ENCODE results near the gene IQCM. TPM values are rescaled to one million over a fixed set of nuclear protein-coding genes. Genes with fewer than 3 reads are reported as not detected.
A peak's percentile ranks its signal among the peaks of the same experiment; 100 is the strongest.

Gene IQCM
- total RNA-seq, 1 experiment from 2014 or later = not detected

DNA sequence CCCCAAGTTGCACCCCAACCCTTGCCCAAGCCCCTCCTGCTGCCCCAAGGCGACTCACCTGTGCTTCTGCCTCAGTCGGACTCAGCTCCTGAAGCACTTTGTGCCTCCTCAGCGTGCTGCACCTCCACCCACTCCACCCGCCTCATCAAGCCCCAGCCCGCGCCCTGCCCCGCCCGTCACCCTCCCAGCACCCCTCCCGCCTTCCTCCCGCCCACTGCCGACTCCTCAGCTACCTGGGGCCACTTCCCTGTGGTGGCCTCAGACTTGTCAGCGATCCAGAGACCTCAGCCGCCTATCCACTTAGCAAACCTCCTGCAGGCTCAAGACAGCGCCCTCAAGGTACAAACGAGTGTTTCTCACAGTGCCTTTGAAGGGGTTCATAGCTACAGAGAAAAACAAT lies 19.6 kb upstream of the IQCM start:
- intact Hi-C loops (cut with micrococcal nuclease) = loop anchor here (10.0 kb wide), 1 partner anchor 200 kb away; no protein-coding TSS in a partner anchor
- Histone ChIP-seq H4K20me1 (ENCODE audit: low read length) (no peaks in the 10 kb centered on the region), H3K36me3 (ENCODE audit: low read depth, low read length) (no peaks in the 10 kb centered on the region), H2AFZ (ENCODE audit: low read length) (no peak overlapping the region), H3K4me2 (ENCODE audit: low read length) (no peak overlapping the region), H3K9me3 (ENCODE audit: low read length) (no peaks in the 10 kb centered on the region), H3K4me1 (ENCODE audit: insufficient read depth, low read length) (peaks cover 29% of the 10 kb centered on the region), H3K4me3 (ENCODE audit: low read length) (no peak overlapping the region), H3K79me2 (ENCODE audit: low read length) (no peaks in the 10 kb centered on the region), H3K9me2 (replicated peaks; ENCODE audit: low read length) (no peaks in the 10 kb centered on the region), H3K27ac (ENCODE audit: low read length) (no peak overlapping the region), H3F3A (ENCODE audit: low read length, unreplicated experiment) (no peaks in the 10 kb centered on the region), H3K9ac (ENCODE audit: low read length) (no peak overlapping the region), H3K27me3 (ENCODE audit: low read length) (no peaks in the 10 kb centered on the region)
- BruUV-seq (replicated peaks) = no TSS peak
- no peak for DNase-seq
- CTCF ChIA-PET = no interaction called here
- POLR2A ChIA-PET (ENCODE audit: unreplicated experiment) = no interaction called here
- no peak for ATAC-seq
- TF ChIP-seq EZH2phosphoT487 (IDR thresholded peaks at IDR 0.05; ENCODE audit: borderline replicate concordance, low read length) (no peak), EZH2 (IDR thresholded peaks at IDR 0.05; ENCODE audit: low read length, unreplicated experiment) (no peak)
- TF ChIP-seq, protein P1, sequence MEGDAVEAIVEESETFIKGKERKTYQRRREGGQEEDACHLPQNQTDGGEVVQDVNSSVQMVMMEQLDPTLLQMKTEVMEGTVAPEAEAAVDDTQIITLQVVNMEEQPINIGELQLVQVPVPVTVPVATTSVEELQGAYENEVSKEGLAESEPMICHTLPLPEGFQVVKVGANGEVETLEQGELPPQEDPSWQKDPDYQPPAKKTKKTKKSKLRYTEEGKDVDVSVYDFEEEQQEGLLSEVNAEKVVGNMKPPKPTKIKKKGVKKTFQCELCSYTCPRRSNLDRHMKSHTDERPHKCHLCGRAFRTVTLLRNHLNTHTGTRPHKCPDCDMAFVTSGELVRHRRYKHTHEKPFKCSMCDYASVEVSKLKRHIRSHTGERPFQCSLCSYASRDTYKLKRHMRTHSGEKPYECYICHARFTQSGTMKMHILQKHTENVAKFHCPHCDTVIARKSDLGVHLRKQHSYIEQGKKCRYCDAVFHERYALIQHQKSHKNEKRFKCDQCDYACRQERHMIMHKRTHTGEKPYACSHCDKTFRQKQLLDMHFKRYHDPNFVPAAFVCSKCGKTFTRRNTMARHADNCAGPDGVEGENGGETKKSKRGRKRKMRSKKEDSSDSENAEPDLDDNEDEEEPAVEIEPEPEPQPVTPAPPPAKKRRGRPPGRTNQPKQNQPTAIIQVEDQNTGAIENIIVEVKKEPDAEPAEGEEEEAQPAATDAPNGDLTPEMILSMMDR (conservative IDR thresholded peaks at IDR 0.05; ENCODE audit: low read depth, low read length) = no peak

DNA sequence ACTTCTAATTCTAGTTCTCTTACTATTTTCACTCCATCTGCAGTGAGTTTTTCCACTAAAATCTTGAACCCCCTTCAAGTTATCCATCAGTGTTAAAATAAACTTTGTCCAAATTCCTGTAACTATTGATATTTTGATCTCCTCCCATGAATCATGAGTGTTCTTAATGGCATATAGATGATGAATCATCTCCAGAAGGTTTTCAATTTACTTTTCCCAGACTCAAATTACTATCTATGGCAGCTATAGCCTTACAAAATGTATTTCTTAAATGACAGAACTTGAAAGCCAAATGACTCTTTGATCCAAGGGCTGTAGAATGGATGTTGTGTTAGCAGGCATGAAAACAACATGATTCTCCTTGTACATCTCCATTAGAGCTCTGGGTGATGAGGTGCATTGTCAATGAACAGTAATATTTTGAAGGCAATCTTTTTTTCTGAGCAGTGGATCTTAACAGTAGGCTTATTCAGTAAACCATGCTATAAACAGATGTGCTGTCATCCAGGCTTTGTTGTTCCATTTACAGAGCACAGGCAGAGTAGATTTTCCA lies 16.1 kb upstream of the IQCM start:
- Histone ChIP-seq H3K4me3 (ENCODE audit: low read length) (no peak overlapping the region; the same call in 1 of the 2 replicates), H3F3A (ENCODE audit: low read length, unreplicated experiment) (no peaks in the 10 kb centered on the region), H3K4me2 (ENCODE audit: low read length) (peak overlapping the region; percentile 63), H3K36me3 (ENCODE audit: low read depth, low read length) (no peaks in the 10 kb centered on the region), H3K27me3 (ENCODE audit: low read length) (no peaks in the 10 kb centered on the region), H3K27ac (ENCODE audit: low read length) (peak overlapping the region; percentile 89), H2AFZ (ENCODE audit: low read length) (no peak overlapping the region), H3K9me2 (replicated peaks; ENCODE audit: low read length) (no peaks in the 10 kb centered on the region), H4K20me1 (ENCODE audit: low read length) (no peaks in the 10 kb centered on the region), H3K9me3 (ENCODE audit: low read length) (no peaks in the 10 kb centered on the region), H3K4me1 (ENCODE audit: insufficient read depth, low read length) (peaks cover 36% of the 10 kb centered on the region), H3K9ac (ENCODE audit: low read length) (peak overlapping the region; percentile 56), H3K79me2 (ENCODE audit: low read length) (no peaks in the 10 kb centered on the region)
- BruUV-seq (replicated peaks) = no TSS peak
- ChIA-PET CTCF (no interaction called here), POLR2A (ENCODE audit: unreplicated experiment) (no interaction called here)
- DNase-seq (peak; percentile 61), ATAC-seq (peak; percentile 44)
- intact Hi-C loops (cut with micrococcal nuclease) = loop anchor here (5.0 to 10.0 kb wide), 2 partner anchors 39 to 197 kb away; no protein-coding TSS in a partner anchor
- TF ChIP-seq, protein P1 (conservative IDR thresholded peaks at IDR 0.05; ENCODE audit: low read depth, low read length) = no peak
- TF ChIP-seq EZH2phosphoT487 (IDR thresholded peaks at IDR 0.05; ENCODE audit: borderline replicate concordance, low read length) = no peak
- no peak for TF ChIP-seq EZH2 (IDR thresholded peaks at IDR 0.05; ENCODE audit: low read length, unreplicated experiment)

- intact Hi-C loops (cut with micrococcal nuclease) = loop anchor here (5.0 to 10.0 kb wide), 2 partner anchors 39 to 196 kb away; no protein-coding TSS in a partner anchor
- Histone ChIP-seq H3K4me1 (ENCODE audit: insufficient read depth, low read length) (peaks cover 36% of the 10 kb centered on the region), H4K20me1 (ENCODE audit: low read length) (no peaks in the 10 kb centered on the region), H3K79me2 (ENCODE audit: low read length) (no peaks in the 10 kb centered on the region), H3K9me2 (replicated peaks; ENCODE audit: low read length) (no peaks in the 10 kb centered on the region), H3K4me2 (ENCODE audit: low read length) (peak overlapping the region; percentile 63), H3K9me3 (ENCODE audit: low read length) (no peaks in the 10 kb centered on the region), H2AFZ (ENCODE audit: low read length) (no peak overlapping the region), H3K27ac (ENCODE audit: low read length) (peak overlapping the region; percentile 89), H3K27me3 (ENCODE audit: low read length) (no peaks in the 10 kb centered on the region), H3K4me3 (ENCODE audit: low read length) (no peak overlapping the region), H3F3A (ENCODE audit: low read length, unreplicated experiment) (no peaks in the 10 kb centered on the region), H3K36me3 (ENCODE audit: low read depth, low read length) (no peaks in the 10 kb centered on the region), H3K9ac (ENCODE audit: low read length) (peak overlapping the region; percentile 69)
- ChIA-PET POLR2A (ENCODE audit: unreplicated experiment) (no interaction called here), CTCF (no interaction called here)
- peak; percentile 76 for DNase-seq
- peak; percentile 76 for ATAC-seq
- no TSS peak for BruUV-seq (replicated peaks)
- TF ChIP-seq EZH2 (IDR thresholded peaks at IDR 0.05; ENCODE audit: low read length, unreplicated experiment) (no peak), EZH2phosphoT487 (IDR thresholded peaks at IDR 0.05; ENCODE audit: borderline replicate concordance, low read length) (no peak)
- TF ChIP-seq, protein P1 (conservative IDR thresholded peaks at IDR 0.05; ENCODE audit: low read depth, low read length) = no peak
Measured at GRCh38 chr4:149830823-149831222, 15.2 kb upstream of the IQCM start.

Data from PC-3 (cell line).